ENCODE data around the gene VDR. TPM values are rescaled to one million over a fixed set of nuclear protein-coding genes. Genes with fewer than 3 reads are reported as not detected.

VDR gene
- total RNA-seq (0.37 and 0.53 TPM in 2 replicates), polyA plus RNA-seq (0.42 and 0.75 TPM in 2 replicates), polyA minus RNA-seq (1.7 and 3.3 TPM in 2 replicates)
- 0.75 TPM for total RNA-seq (2013)

GRCh38 chr12:47904713-47905709 is at the start of gene VDR:
TSS of gene VDR (minus strand) at chr12:47904994. CDS start at chr12:47879113, 25,881 bp downstream.
- intact Hi-C loops (cut with micrococcal nuclease): loop anchor here (1.0 to 10.0 kb wide), 4 partner anchors 58 to 284 kb away; partner anchors contain the start of genes RPAP3 and TMEM106C
- peaks cover 35% of the 10 kb centered on the region for H3K4me1 Mint-ChIP-seq
- ATAC-seq (ENCODE audit: low read depth) (peak; percentile 85), DNase-seq (peak; percentile 77)
- H3K9me3 Mint-ChIP-seq (ENCODE audit: insufficient read depth): no peaks in the 10 kb centered on the region
- Histone ChIP-seq H4K20me1 (ENCODE audit: control insufficient read depth, insufficient read depth, low read length, poor library complexity, severe bottlenecking) (no peaks in the 10 kb centered on the region), H2AFZ (ENCODE audit: insufficient read depth, low read depth, low read length, poor library complexity, severe bottlenecking) (peak within 1 kb of the TSS; percentile 80), H3K27me3 (replicated peaks in 1 of 4; ENCODE audit: control extremely low read depth in 1 of 4, control insufficient read depth in 3 of 4, insufficient read depth in 4 of 4, low read length in 3 of 4) (peaks cover 0 to 55% (median 21%) of the 10 kb centered on the region in 4 experiments), H3K4me2 (replicated peaks; ENCODE audit: low read depth, low read length, poor library complexity, severe bottlenecking) (peak within 1 kb of the TSS; percentile 98), H3K79me2 (ENCODE audit: control insufficient read depth, insufficient read depth, low read length) (no peaks in the 10 kb centered on the region), H3K27ac (ENCODE audit: low read length in 2 of 2) (peak within 1 kb of the TSS in 1 of 2 donors; percentile 6), H3K4me1 (ENCODE audit: control insufficient read depth in 2 of 2, insufficient read depth in 2 of 2, low read length in 2 of 2) (peaks cover 26 to 34% of the 10 kb centered on the region in 2 donors), H3K36me3 (replicated peaks in 1 of 2; ENCODE audit: control extremely low read depth in 1 of 2, control insufficient read depth in 1 of 2, extremely low read depth in 1 of 2, insufficient read depth in 2 of 2, low read length in 1 of 2) (no peaks in the 10 kb centered on the region), H3K4me3 (ENCODE audit: control extremely low read depth in 1 of 5, extremely low read depth in 1 of 5, insufficient read depth in 1 of 5, low read depth in 2 of 5, low read length in 4 of 5) (peak within 1 kb of the TSS; percentile 55 to 82 (median 64)), H3K9me3 (ENCODE audit: control extremely low read depth in 1 of 3, control insufficient read depth in 2 of 3, insufficient read depth in 1 of 3, low read length in 2 of 3) (peaks cover 0 to 10% (median 0%) of the 10 kb centered on the region in 3 donors), H3K9ac (ENCODE audit: low read length) (peak within 1 kb of the TSS; percentile 71)
- CTCF ChIA-PET: interaction anchor here (0.6 to 1.7 kb wide), 7 partner anchors 12 to 260 kb away, joined by 3 to 9 read pairs (median 4); no protein-coding TSS in a partner anchor
- no peak for TF ChIP-seq EZH2 (IDR thresholded peaks at IDR 0.05; ENCODE audit: borderline replicate concordance, insufficient read depth, low read depth, low read length, poor library complexity, severe bottlenecking)
- TF ChIP-seq, protein P1, sequence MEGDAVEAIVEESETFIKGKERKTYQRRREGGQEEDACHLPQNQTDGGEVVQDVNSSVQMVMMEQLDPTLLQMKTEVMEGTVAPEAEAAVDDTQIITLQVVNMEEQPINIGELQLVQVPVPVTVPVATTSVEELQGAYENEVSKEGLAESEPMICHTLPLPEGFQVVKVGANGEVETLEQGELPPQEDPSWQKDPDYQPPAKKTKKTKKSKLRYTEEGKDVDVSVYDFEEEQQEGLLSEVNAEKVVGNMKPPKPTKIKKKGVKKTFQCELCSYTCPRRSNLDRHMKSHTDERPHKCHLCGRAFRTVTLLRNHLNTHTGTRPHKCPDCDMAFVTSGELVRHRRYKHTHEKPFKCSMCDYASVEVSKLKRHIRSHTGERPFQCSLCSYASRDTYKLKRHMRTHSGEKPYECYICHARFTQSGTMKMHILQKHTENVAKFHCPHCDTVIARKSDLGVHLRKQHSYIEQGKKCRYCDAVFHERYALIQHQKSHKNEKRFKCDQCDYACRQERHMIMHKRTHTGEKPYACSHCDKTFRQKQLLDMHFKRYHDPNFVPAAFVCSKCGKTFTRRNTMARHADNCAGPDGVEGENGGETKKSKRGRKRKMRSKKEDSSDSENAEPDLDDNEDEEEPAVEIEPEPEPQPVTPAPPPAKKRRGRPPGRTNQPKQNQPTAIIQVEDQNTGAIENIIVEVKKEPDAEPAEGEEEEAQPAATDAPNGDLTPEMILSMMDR (IDR thresholded peaks at IDR 0.05): peak; percentile 43
- peak within 1 kb of the TSS; percentile 90 for H3K4me3 Mint-ChIP-seq
- peaks cover 26% of the 10 kb centered on the region for H3K27me3 Mint-ChIP-seq
- WGBS (ENCODE audit: insufficient coverage): 2% methylated on average over 71 of the region's 79 CpGs
- POLR2A ChIA-PET: interaction anchor here (0.6 kb wide), 2 partner anchors 98 to 251 kb away, joined by 3 read pairs; no protein-coding TSS in a partner anchor
- peak within 1 kb of the TSS; percentile 54 for H3K27ac Mint-ChIP-seq
